Measurements from ENCODE around the gene STX5.

DNA sequence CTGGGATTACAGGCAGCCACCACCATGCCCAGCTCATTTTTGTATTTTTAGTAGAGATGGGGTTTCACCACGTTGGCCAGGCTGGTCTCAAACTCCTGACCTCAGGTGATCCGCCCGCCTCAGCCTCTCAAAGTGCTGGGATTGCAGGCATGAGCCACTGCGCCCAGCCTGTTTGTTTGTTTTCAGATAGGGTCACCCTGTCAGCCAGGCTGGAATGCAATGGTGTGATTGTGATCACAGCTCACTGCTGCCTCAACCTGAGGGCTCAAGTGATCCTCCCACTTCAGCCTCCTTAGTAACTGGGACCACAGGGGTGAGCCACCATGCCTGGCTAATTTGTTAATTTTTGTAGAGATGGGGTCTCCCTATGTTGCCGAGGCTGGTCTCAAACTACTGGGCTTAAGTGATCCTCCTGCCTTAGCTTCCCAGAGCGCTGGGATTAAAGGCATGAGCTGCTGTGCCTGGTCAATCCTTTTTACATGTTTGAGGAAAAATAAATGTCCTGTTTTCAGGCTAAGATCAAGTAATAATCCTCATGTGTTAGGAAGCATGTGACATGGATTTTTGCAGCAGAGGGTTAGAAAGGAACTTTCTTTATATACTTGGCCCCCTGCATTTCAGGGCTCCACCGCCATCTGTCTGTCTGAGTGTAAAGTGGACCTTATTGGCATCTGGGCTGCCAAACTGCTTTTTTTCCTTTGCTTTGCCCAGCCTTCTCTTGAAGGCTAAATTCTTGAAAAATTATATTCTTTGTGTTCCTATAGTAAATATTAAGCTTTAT is 44.0 kb upstream of the STX5 start:
- TF ChIP-seq, protein P1, sequence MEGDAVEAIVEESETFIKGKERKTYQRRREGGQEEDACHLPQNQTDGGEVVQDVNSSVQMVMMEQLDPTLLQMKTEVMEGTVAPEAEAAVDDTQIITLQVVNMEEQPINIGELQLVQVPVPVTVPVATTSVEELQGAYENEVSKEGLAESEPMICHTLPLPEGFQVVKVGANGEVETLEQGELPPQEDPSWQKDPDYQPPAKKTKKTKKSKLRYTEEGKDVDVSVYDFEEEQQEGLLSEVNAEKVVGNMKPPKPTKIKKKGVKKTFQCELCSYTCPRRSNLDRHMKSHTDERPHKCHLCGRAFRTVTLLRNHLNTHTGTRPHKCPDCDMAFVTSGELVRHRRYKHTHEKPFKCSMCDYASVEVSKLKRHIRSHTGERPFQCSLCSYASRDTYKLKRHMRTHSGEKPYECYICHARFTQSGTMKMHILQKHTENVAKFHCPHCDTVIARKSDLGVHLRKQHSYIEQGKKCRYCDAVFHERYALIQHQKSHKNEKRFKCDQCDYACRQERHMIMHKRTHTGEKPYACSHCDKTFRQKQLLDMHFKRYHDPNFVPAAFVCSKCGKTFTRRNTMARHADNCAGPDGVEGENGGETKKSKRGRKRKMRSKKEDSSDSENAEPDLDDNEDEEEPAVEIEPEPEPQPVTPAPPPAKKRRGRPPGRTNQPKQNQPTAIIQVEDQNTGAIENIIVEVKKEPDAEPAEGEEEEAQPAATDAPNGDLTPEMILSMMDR (IDR thresholded peaks at IDR 0.05), result no peak
- no peak for TF ChIP-seq POLR2A (IDR thresholded peaks at IDR 0.05)

Measured in Peyer's patch (tissue), 4 donors.